Measurements from ENCODE around the gene YPEL3.

The YPEL3 gene

GRCh38 chr16:30065943-30066760, 29.9 kb downstream of the YPEL3 start (continued):
- TF ChIP-seq ZNF837 (tag by site-specific recombination; IDR thresholded peaks at IDR 0.05) (0 out of 2 replicates have a peak, but pooled peaks have one; percentile 85), ZNF654 (tag by site-specific recombination; IDR thresholded peaks at IDR 0.05; ENCODE audit: low read depth) (no peak), ZNF26 (tag by site-specific recombination; IDR thresholded peaks at IDR 0.05) (no peak), ZNF692 (tag by site-specific recombination; IDR thresholded peaks at IDR 0.05) (peak; percentile 72), ZNF600 (tag by site-specific recombination; IDR thresholded peaks at IDR 0.05) (no peak; the same call in 1 of the 2 replicates), ZNF488 (tag by site-specific recombination; IDR thresholded peaks at IDR 0.05) (no peak), KLF17 (tag by site-specific recombination; IDR thresholded peaks at IDR 0.05) (peak; percentile 44; the same call in 1 of the 2 replicates), ZNF214 (tag by site-specific recombination; IDR thresholded peaks at IDR 0.05; ENCODE audit: borderline replicate concordance) (no peak), ZSCAN5A (tag by site-specific recombination; IDR thresholded peaks at IDR 0.05) (peak; percentile 58; the same call in 1 of the 2 replicates), ZNF585B (tag by site-specific recombination; IDR thresholded peaks at IDR 0.05) (no peak), ZFHX2 (tag by site-specific recombination; conservative IDR thresholded peaks at IDR 0.05) (peak; percentile 59)

GRCh38 chr16:30065102-30065942, 30.7 kb downstream of the YPEL3 start, which contains the start of gene ALDOA:
Gene ALDOA (plus strand): TSS chr16:30065760. CDS start chr16:30066898, 1,138 bp downstream.
- H3K4me1 ChIP-seq (ENCODE audit: control insufficient read depth, insufficient read depth, low read length), result peaks cover 2% of the 10 kb centered on the region; the same call in 1 of the 2 replicates
- ChIA-PET CTCF (interaction anchor here (0.6 to 3.6 kb wide), 8 partner anchors 8 to 345 kb away, joined by 3 to 25 read pairs (median 4); partner anchors contain the start of gene TLCD3B), POLR2A (interaction anchor here (0.6 to 3.6 kb wide), 37 partner anchors 11 to 1387 kb away, joined by 3 to 70 read pairs (median 4); partner anchors contain the start of genes CORO1A, FBRS, HIRIP3 and MAPK3)
- H3K27ac ChIP-seq (ENCODE audit: extremely low read depth, low read depth, low read length), result peak within 1 kb of the TSS; percentile 100
- H3K4me3 ChIP-seq (ENCODE audit: low read depth, low read length), result peak within 1 kb of the TSS; percentile 94
- no peaks in the 10 kb centered on the region for H3K9me3 ChIP-seq (ENCODE audit: control insufficient read depth, insufficient read depth, low read depth, low read length)
- peaks cover 16 to 47% of the 10 kb centered on the region in 2 experiments; a peak in 2 of 3 replicates for H3K36me3 ChIP-seq (ENCODE audit: control insufficient read depth in 2 of 2, insufficient read depth in 1 of 2, low read length in 2 of 2)
- TF ChIP-seq BCL11B (tag by site-specific recombination; IDR thresholded peaks at IDR 0.05; ENCODE audit: low read depth) (peak; percentile 97), TSHZ1 (tag by site-specific recombination; IDR thresholded peaks at IDR 0.05; ENCODE audit: borderline replicate concordance) (peak; percentile 44; the same call in 1 of the 2 replicates), OVOL3 (tag by site-specific recombination; IDR thresholded peaks at IDR 0.05) (peak; percentile 90), ZNF266 (tag by site-specific recombination; IDR thresholded peaks at IDR 0.05; ENCODE audit: low read depth) (no peak), GLIS1 (tag by site-specific recombination; IDR thresholded peaks at IDR 0.05) (peak; percentile 77), TRIM28 (IDR thresholded peaks at IDR 0.05; ENCODE audit: borderline replicate concordance, low read length) (no peak; the same call in none of the 2 replicates), ZNF692 (tag by site-specific recombination; IDR thresholded peaks at IDR 0.05) (peak; percentile 66), ZNF2 (tag by site-specific recombination; IDR thresholded peaks at IDR 0.05) (peak; percentile 91), ZNF449 (tag by site-specific recombination; IDR thresholded peaks at IDR 0.05) (peak; percentile 53; the same call in 1 of the 2 replicates)

All from HEK293 (cell line).